Loucy (cell line): ENCODE data around the gene TMPRSS7.

ENCODE experiments used
- H2AFZ ChIP-seq: fragments of 200-600 bp; sonication (generic); 2 replicates; pipeline ENCODE4 v1.6.0; 2016; ENCODE audit warnings: antibody characterized with exemption, mild to moderate bottlenecking, low read length, moderate library complexity
- H3F3A ChIP-seq: fragments of 200-600 bp; 2 replicates; pipeline ENCODE4 v1.6.0; 2016; ENCODE audit warnings: antibody characterized with exemption, low read depth, mild to moderate bottlenecking
- H3K27me3 ChIP-seq: fragments of 200-600 bp; sonication (generic); 2 replicates; pipeline ENCODE4 v1.6.1; 2014; ENCODE audit warnings: low read length, mild to moderate bottlenecking; ENCODE audit not compliant: insufficient read depth, poor library complexity, severe bottlenecking
- H3K36me3 ChIP-seq: fragments of 200-600 bp; sonication (generic); 2 replicates; pipeline ENCODE4 v1.6.1; 2016; ENCODE audit warnings: low read length; ENCODE audit not compliant: insufficient read depth
- H3K4me1 ChIP-seq: fragments of 200-600 bp; sonication (generic); 2 replicates; pipeline ENCODE4 v1.5.1; 2014; ENCODE audit warnings: low read length, mild to moderate bottlenecking; ENCODE audit not compliant: insufficient read depth, poor library complexity, severe bottlenecking
- H3K4me2 ChIP-seq: fragments of 200-600 bp; sonication (generic); 2 replicates; pipeline ENCODE4 v1.6.0; 2014; ENCODE audit warnings: antibody characterized with exemption, low read length, low read depth, mild to moderate bottlenecking; ENCODE audit not compliant: poor library complexity, severe bottlenecking
- H3K4me3 ChIP-seq: fragments of 200-600 bp; sonication (generic); 2 replicates; pipeline ENCODE4 v1.5.1; 2014; ENCODE audit warnings: low read length, mild to moderate bottlenecking, mixed read lengths; ENCODE audit not compliant: poor library complexity, severe bottlenecking
- H3K79me2 ChIP-seq: fragments of 200-600 bp; sonication (generic); 2 replicates; pipeline ENCODE4 v1.6.1; 2014; ENCODE audit warnings: low read length; ENCODE audit not compliant: insufficient read depth
- H3K9ac ChIP-seq: fragments of 200-600 bp; sonication (generic); 2 replicates; pipeline ENCODE4 v1.6.0; 2014; ENCODE audit warnings: mild to moderate bottlenecking, low read depth, low read length, moderate library complexity; ENCODE audit not compliant: poor library complexity, severe bottlenecking
- H3K9me2 ChIP-seq: fragments of 200-600 bp; sonication (generic); replicated peaks from 2 replicates; pipeline ENCODE4 v1.6.1; 2016; ENCODE audit warnings: low read depth, low read length, mixed read lengths
- H3K9me3 ChIP-seq: fragments of 200-600 bp; sonication (generic); 2 replicates; pipeline ENCODE4 v1.6.1; 2014; ENCODE audit warnings: mild to moderate bottlenecking, antibody characterized with exemption, low read length, low read depth; ENCODE audit not compliant: insufficient read depth
- H4K20me1 ChIP-seq: fragments of 200-600 bp; sonication (generic); 2 replicates; pipeline ENCODE4 v1.6.0; 2014; ENCODE audit warnings: antibody characterized with exemption, low read length, mild to moderate bottlenecking; ENCODE audit not compliant: insufficient read depth, poor library complexity, severe bottlenecking
- EZH2phosphoT487 ChIP-seq: fragments of 200-600 bp; IDR thresholded peaks from 2 replicates; pipeline ENCODE4 v1.6.1; 2018; ENCODE audit warnings: antibody characterized with exemption, mild to moderate bottlenecking, moderate library complexity, borderline replicate concordance
- TF ChIP-seq, protein P1 (sequence below): fragments of 200-600 bp; sonication (generic); conservative IDR thresholded peaks from 2 replicates; pipeline ENCODE4 v1.5.1; 2014; ENCODE audit warnings: mild to moderate bottlenecking, antibody characterized with exemption, low read length

Gene TMPRSS7

DNA sequence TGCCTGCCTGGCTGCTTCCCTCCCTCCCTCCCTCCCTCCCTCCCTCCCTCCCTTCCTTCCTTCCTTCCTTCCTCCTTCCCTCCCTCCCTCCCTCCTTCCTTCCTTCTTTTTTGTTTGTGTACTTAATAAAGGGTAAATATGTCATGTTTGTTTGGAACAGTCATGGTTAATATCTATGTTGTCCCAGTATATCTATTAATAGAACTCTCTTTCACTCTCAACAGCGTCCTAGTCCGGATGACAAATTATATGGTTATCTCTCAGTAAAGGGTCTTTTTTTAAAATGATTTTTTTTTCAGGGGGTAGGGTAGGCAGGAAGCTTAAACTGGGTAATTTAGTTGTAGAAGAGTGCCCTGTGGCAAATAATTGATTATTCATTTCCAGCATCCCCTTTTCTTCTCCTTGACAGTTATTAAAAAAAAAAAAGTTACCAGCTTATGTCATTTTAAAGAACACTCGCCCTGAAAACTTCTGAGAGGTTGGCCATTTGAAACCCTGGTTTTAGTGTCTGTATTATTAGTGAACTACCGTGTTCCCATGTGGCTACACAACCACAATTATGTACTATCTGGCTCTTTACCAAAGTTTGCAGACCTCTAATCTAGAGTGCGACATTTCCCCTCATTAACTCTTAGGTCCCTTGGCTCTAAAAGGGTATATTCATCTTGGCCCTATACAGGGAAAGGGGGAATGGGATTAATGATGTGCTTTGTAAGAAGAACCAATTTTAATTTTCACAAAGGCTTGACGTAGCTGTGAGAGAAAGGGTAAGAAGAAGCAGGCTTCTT, 22.1 kb upstream of the TMPRSS7 start:
- no peak for TF ChIP-seq EZH2phosphoT487
- TF ChIP-seq, protein P1, sequence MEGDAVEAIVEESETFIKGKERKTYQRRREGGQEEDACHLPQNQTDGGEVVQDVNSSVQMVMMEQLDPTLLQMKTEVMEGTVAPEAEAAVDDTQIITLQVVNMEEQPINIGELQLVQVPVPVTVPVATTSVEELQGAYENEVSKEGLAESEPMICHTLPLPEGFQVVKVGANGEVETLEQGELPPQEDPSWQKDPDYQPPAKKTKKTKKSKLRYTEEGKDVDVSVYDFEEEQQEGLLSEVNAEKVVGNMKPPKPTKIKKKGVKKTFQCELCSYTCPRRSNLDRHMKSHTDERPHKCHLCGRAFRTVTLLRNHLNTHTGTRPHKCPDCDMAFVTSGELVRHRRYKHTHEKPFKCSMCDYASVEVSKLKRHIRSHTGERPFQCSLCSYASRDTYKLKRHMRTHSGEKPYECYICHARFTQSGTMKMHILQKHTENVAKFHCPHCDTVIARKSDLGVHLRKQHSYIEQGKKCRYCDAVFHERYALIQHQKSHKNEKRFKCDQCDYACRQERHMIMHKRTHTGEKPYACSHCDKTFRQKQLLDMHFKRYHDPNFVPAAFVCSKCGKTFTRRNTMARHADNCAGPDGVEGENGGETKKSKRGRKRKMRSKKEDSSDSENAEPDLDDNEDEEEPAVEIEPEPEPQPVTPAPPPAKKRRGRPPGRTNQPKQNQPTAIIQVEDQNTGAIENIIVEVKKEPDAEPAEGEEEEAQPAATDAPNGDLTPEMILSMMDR, result no peak
- H3K79me2 ChIP-seq, result no peaks in the 10 kb centered on the region
- no peak overlapping the region for H2AFZ ChIP-seq
- no peaks in the 10 kb centered on the region for H3K9me2 ChIP-seq
- no peak overlapping the region for H3K4me3 ChIP-seq
- peaks cover 12% of the 10 kb centered on the region for H3K4me1 ChIP-seq
- H3K36me3 ChIP-seq, result no peaks in the 10 kb centered on the region
- no peaks in the 10 kb centered on the region for H3F3A ChIP-seq
- no peak overlapping the region for H3K4me2 ChIP-seq
- no peaks in the 10 kb centered on the region for H3K9me3 ChIP-seq
- no peak overlapping the region for H3K9ac ChIP-seq
- H3K27me3 ChIP-seq, result no peaks in the 10 kb centered on the region
- H4K20me1 ChIP-seq, result no peaks in the 10 kb centered on the region

DNA sequence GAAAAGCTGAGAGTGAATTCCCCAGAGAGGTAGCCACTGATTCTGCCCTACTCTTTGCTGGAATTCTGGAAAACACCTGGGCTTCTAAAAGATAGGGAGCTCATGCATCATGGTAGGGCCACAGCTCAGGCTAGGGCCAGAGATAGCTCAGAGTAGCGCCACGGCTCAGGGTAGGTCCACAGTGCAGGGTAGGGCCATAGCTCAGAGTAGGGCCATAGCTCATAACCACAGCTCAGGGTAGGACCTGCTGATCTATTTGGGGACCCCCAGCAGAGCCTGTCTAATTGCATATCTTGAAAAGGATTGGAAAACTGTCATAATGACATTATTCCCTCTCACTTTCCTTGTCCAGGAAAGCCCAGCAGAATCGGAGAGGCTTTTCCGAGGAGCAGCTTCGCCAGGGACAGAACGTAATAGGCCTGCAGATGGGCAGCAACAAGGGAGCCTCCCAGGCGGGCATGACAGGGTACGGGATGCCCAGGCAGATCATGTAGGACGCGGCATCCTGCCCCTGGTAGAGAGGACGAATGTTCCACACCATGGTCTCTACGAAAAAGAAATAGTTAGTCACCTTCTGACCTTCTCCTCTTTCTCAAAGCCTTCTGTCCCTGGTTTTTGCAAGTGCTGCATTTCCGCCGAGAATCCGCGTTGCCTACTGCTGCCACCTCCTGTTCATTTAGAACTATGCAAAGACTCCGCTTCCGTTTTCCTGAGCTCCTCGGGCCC, 21.3 kb upstream of the TMPRSS7 start:
- Histone ChIP-seq H3K9me3 (no peaks in the 10 kb centered on the region), H3K9ac (no peak overlapping the region), H3K36me3 (no peaks in the 10 kb centered on the region), H3K4me3 (no peak overlapping the region), H3K27me3 (no peaks in the 10 kb centered on the region), H3K9me2 (no peaks in the 10 kb centered on the region), H3K4me1 (peaks cover 12% of the 10 kb centered on the region), H3K4me2 (no peak overlapping the region), H3F3A (no peaks in the 10 kb centered on the region), H2AFZ (no peak overlapping the region; the same call in 1 of the 2 replicates), H4K20me1 (no peaks in the 10 kb centered on the region), H3K79me2 (no peaks in the 10 kb centered on the region)
- TF ChIP-seq EZH2phosphoT487, result no peak
- TF ChIP-seq, protein P1, result peak; percentile 56

GRCh38 chr3:112013784-112014143, 20.8 kb upstream of the TMPRSS7 start:
- no peak overlapping the region for H3K4me3 ChIP-seq
- H3K9me3 ChIP-seq, result no peaks in the 10 kb centered on the region
- H4K20me1 ChIP-seq, result no peaks in the 10 kb centered on the region
- no peak overlapping the region for H3K4me2 ChIP-seq
- TF ChIP-seq EZH2phosphoT487, result no peak
- TF ChIP-seq, protein P1, result no peak
- H3F3A ChIP-seq, result no peaks in the 10 kb centered on the region
- H3K79me2 ChIP-seq, result no peaks in the 10 kb centered on the region
- H3K27me3 ChIP-seq, result no peaks in the 10 kb centered on the region
- H3K4me1 ChIP-seq, result peaks cover 12% of the 10 kb centered on the region
- no peak overlapping the region for H3K9ac ChIP-seq
- H3K9me2 ChIP-seq, result no peaks in the 10 kb centered on the region
- peak overlapping the region; percentile 54; the same call in 1 of the 2 replicates for H2AFZ ChIP-seq
- H3K36me3 ChIP-seq, result no peaks in the 10 kb centered on the region
